Mesothelial cell of epicardium (in vitro differentiated cells): Measurements from ENCODE around the gene NKAIN2. TPM values are rescaled to one million over a fixed set of nuclear protein-coding genes. Genes with fewer than 3 reads are reported as not detected.

ENCODE experiments used
- DNase-seq, 2 experiments: peaks; one replicate each; pipeline ENCODE4 v3.0.0; 2021; ENCODE audit warnings: low spot score in 2 of 2; ENCODE audit not compliant: unreplicated experiment in 2 of 2
- H3K27ac Mint-ChIP-seq: 2 replicates; pipeline ENCODE4 v1.8.0; 2021; ENCODE audit warnings: mixed read lengths
- H3K27me3 Mint-ChIP-seq: 2 replicates; pipeline ENCODE4 v1.8.0; 2021; ENCODE audit warnings: low read depth, mixed read lengths
- H3K36me3 Mint-ChIP-seq: 2 replicates; pipeline ENCODE4 v1.8.0; 2021; ENCODE audit warnings: mixed read lengths
- H3K4me1 Mint-ChIP-seq: 2 replicates; pipeline ENCODE4 v1.8.0; 2021; ENCODE audit warnings: mixed read lengths
- H3K4me3 Mint-ChIP-seq: 2 replicates; pipeline ENCODE4 v1.8.0; 2021; ENCODE audit warnings: mild to moderate bottlenecking, moderate library complexity, mixed read lengths
- H3K9me3 Mint-ChIP-seq: 2 replicates; pipeline ENCODE4 v1.8.0; 2021; ENCODE audit warnings: mixed read lengths
- total RNA-seq: library from RNA; stranded (reverse); gene quantifications from 3 replicates; pipeline ENCODE4 v1.2.1, GENCODE V29; 2021
- TF ChIP-seq, protein P1 (sequence below): fragments of 200-600 bp; sonication (generic); IDR thresholded peaks from one replicate; pipeline ENCODE4 v1.5.0; 2021; ENCODE audit warnings: antibody characterized with exemption; ENCODE audit not compliant: unreplicated experiment

The NKAIN2 gene
- total RNA-seq, 1 donor from 2014 or later, result 1.6 TPM

GRCh38 chr6:123770247-123770949 lies 33.3 kb upstream of the NKAIN2 start:
- Mint-ChIP-seq H3K9me3 (no peaks in the 10 kb centered on the region), H3K27ac (peak overlapping the region; percentile 76), H3K4me3 (no peak overlapping the region), H3K27me3 (peaks cover 8% of the 10 kb centered on the region), H3K4me1 (peaks cover 29% of the 10 kb centered on the region), H3K36me3 (no peaks in the 10 kb centered on the region)
- TF ChIP-seq, protein P1, sequence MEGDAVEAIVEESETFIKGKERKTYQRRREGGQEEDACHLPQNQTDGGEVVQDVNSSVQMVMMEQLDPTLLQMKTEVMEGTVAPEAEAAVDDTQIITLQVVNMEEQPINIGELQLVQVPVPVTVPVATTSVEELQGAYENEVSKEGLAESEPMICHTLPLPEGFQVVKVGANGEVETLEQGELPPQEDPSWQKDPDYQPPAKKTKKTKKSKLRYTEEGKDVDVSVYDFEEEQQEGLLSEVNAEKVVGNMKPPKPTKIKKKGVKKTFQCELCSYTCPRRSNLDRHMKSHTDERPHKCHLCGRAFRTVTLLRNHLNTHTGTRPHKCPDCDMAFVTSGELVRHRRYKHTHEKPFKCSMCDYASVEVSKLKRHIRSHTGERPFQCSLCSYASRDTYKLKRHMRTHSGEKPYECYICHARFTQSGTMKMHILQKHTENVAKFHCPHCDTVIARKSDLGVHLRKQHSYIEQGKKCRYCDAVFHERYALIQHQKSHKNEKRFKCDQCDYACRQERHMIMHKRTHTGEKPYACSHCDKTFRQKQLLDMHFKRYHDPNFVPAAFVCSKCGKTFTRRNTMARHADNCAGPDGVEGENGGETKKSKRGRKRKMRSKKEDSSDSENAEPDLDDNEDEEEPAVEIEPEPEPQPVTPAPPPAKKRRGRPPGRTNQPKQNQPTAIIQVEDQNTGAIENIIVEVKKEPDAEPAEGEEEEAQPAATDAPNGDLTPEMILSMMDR, result no peak
- no peak for DNase-seq

DNA sequence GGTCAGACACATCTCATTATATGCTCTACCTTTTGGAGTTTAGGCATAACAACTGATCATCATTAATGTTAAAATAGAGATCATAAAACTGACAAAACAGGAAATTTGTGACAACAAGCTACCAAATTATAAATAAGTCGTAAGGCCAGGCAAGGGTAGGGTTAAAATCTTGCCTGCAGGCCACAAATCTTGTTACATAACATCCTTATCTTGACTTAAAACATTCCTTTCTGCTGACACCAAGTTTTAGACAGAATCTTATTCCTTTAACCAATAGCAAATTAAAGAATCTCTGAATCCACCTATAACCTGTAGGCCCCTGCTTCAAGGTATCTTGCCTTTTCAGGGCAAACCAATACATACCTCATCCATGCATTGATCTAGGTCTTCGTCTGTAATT lies 32.5 kb upstream of the NKAIN2 start:
- Mint-ChIP-seq H3K4me3 (no peak overlapping the region), H3K36me3 (no peaks in the 10 kb centered on the region), H3K4me1 (peaks cover 29% of the 10 kb centered on the region), H3K27ac (peak overlapping the region; percentile 76), H3K9me3 (no peaks in the 10 kb centered on the region), H3K27me3 (peaks cover 8% of the 10 kb centered on the region)
- TF ChIP-seq, protein P1, result no peak
- DNase-seq, result no peak

- no peaks in the 10 kb centered on the region for H3K9me3 Mint-ChIP-seq
- no peak for DNase-seq
- H3K4me1 Mint-ChIP-seq, result peaks cover 7% of the 10 kb centered on the region
- H3K36me3 Mint-ChIP-seq, result no peaks in the 10 kb centered on the region
- peaks cover 24% of the 10 kb centered on the region for H3K27me3 Mint-ChIP-seq
- peak overlapping the region; percentile 0 for H3K27ac Mint-ChIP-seq
- no peak overlapping the region for H3K4me3 Mint-ChIP-seq
- TF ChIP-seq, protein P1, result no peak
These were observed 26.1 kb upstream of the NKAIN2 start for GRCh38 chr6:123777563-123777962.

GRCh38 chr6:123780021-123780420 lies 23.6 kb upstream of the NKAIN2 start:
- peaks cover 7% of the 10 kb centered on the region for H3K4me1 Mint-ChIP-seq
- no peak overlapping the region for H3K27ac Mint-ChIP-seq

GRCh38 chr6:123784330-123784729 lies 19.3 kb upstream of the NKAIN2 start:
- no peaks in the 10 kb centered on the region for H3K9me3 Mint-ChIP-seq
- no peak for DNase-seq
- H3K4me3 Mint-ChIP-seq, result no peak overlapping the region
- H3K27ac Mint-ChIP-seq, result no peak overlapping the region
- no peaks in the 10 kb centered on the region for H3K36me3 Mint-ChIP-seq
- TF ChIP-seq, protein P1, result no peak
- peaks cover 59% of the 10 kb centered on the region for H3K27me3 Mint-ChIP-seq
- no peaks in the 10 kb centered on the region for H3K4me1 Mint-ChIP-seq

More at GRCh38 chr6:123780021-123780420, 23.6 kb upstream of the NKAIN2 start:
- Mint-ChIP-seq H3K9me3 (no peaks in the 10 kb centered on the region), H3K4me3 (no peak overlapping the region), H3K36me3 (no peaks in the 10 kb centered on the region), H3K27me3 (peaks cover 35% of the 10 kb centered on the region)
- TF ChIP-seq, protein P1, result no peak
- no peak for DNase-seq

- DNase-seq, result no peak
- no peak overlapping the region for H3K4me3 Mint-ChIP-seq
- H3K4me1 Mint-ChIP-seq, result no peaks in the 10 kb centered on the region
- H3K9me3 Mint-ChIP-seq, result no peaks in the 10 kb centered on the region
- H3K27me3 Mint-ChIP-seq, result peaks cover 66% of the 10 kb centered on the region
- H3K36me3 Mint-ChIP-seq, result no peaks in the 10 kb centered on the region
- TF ChIP-seq, protein P1, result no peak
- H3K27ac Mint-ChIP-seq, result no peak overlapping the region
These were observed 18.6 kb upstream of the NKAIN2 start for GRCh38 chr6:123785039-123785438.
